GM19452 (cell line): Measurements from ENCODE around the gene IRF5.
A peak's percentile ranks its signal among the peaks of the same experiment; 100 is the strongest.
"Not testable (repeated sequence)": the region's sequence is repeated elsewhere in the genome, so short reads cannot be mapped to it uniquely, and the experiment has no call there.

ENCODE experiments used
- ATAC-seq: cut with Tn5 transposase; IDR thresholded peaks from one replicate; pipeline ENCODE4 v1.9.1; 2021; ENCODE audit not compliant: unreplicated experiment

Gene IRF5

DNA sequence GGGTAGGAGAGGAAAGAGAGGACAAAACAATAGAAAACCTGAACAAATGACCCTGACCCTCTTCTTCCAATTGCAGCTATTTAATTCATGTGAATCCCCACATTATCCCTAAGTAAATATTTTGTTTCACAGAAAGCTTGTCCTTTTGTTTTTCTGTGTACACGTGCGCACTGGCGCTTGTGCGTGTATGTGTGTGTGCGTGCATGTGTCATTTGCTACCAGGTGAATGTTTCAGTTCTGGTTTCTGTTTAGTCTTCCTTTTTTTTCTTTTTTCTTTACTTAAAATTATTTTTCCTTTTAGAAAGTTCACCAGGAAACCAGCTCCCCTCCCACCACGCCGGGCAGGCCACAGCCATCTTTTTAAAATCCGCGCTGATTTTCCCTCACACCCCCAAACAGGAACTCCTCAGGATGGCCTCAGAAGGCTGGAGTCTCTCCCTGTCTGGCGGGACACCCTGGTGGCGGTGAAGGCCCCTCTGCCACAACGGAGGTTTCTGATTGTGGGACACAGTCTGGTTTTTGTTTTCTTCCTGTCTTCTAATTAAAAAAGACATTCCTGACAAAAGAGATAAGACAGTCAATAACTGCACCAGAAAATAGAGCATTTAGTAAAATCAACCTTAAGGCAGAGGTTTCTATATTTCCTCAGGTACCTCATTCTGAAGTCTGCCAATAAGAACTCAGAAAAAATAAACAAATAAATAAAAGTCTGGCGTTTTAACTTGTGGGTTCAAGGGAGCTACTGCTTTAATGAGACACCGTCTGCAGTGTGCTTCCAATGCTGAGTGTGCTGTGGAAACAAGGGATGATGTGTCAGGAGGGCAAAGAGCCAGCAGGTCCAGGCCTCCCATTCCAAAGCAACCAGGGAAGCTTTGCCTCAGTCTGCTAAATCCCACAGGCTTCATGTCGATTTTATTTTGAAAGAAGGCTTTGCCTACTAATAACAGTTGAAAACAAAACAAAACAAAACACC is 17.4 kb downstream of the IRF5 start:
- ATAC-seq: peak; percentile 62

DNA sequence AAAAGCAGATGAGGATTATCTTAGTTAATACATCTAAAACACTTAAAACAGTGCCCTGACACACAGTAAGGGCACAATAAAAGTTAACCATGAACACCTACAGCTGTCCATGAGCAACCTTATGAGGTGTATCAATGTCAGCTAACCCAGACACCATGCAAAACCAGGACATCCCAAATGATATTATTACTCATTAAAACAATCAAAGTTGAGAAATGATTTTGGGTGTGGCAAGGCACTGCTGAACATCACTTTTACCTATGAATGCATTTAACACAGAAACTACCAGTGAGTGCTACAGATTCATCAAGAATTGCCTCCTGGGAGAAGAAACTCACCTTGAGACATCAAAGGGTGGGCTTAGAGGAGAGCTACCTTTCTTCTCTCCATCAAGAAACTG is 18.3 kb downstream of the IRF5 start:
- ATAC-seq: no peak

DNA sequence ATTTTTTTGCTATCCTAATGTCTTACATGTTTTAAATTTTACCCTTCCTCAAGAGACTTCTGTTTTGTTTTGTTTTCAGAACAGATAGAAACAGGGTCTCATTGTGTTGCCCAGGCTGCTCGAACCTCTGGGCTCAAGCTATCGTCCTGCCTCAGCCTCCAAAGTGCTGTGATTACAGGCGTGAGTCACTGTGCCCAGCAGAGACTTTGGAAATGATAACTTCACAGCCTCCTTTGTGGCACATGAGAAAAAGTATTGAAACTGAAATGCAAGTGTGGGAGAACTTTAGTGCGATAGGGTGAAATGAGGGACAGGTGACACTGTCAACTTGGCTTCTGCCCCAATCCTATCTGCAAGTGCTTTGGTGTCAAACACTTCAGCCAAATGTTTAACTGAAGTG is 21.6 kb downstream of the IRF5 start:
- no peak for ATAC-seq

DNA sequence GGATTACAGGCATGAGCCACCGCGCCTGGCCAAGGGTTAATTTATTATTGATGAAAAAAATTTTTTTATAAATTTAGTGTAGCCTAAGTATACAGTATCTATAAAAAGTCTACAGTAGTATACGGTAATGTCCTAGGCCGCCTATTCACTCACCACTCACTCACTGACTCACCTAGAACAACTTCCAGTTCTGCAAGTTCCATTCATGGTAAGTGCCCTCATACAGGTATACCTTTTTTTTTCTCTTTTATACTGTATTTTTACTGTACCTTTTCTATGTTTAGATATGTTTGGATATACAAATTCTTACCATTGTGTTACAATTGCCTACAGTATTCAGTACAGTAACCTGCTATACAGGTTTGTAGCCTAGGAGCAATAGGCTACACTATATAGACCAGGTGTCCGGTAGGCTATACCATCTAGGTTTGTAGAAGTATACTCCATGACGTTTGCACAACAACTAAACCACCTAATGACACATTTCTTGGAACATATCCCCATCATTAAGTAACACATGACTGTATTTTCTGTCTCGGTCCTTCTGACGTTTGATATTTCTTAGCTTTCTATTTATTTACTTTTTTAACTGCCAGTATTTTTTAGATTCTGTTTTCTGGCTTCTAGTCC is 23.4 kb downstream of the IRF5 start:
- ATAC-seq: no peak

DNA sequence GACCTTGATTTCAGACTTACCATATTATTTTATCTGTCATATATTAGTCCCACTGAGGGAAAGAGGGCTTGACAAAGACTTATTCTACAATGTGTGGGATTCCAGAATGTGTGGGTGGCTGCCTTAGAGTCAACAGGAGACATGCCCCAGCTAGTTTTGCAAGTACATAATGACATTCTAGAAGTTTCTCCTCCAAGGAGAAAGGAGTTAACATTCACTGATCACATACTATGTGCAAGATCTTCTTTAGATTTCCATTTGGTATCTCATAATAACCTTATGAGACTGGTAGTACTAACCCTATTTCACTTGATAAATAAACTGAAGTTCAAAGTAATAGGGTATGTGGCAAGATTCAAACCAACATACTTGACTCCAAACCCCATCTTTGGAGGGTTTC is 25.2 kb downstream of the IRF5 start:
- ATAC-seq: peak; percentile 23

DNA sequence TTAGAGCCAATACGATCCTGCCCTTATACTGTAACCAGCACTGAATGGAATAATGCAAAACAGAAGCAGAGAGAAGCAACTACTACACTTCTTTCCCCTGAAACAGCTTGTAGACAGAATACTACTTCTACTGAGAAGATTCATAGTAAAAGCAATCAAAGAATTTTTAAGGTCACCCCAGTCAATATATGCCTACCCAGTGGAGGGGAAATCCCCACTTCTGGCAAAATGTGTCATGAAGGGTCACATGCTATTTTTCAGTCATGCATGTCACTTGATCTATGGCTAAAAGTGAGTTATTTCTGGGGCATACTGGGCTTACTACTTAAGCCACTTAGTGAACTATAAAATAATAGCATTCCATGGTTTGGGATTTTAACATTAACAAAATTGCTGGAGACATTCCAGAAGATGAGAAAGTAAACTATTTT is 25.6 kb downstream of the IRF5 start:
- ATAC-seq: peak; percentile 87

DNA sequence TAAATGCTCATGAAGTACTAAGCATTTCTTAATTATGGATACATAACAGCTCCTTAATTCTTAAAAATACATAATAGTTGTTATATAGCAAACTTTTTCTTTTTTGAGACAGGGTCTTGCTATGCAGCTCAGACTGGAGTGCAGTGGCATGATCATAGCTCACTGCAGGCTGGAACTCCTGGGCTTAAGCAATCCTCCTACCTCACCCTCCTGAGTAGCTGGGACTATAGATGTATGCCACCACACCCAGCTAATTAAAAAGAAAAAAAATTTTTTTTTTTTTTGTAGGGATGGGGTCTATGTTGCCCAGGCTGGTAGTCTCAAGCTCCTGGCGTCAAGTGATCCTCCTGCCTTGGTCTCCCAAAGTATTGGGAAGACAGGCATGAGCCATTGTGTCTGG is 30.9 kb downstream of the IRF5 start:
- no peak for ATAC-seq

DNA sequence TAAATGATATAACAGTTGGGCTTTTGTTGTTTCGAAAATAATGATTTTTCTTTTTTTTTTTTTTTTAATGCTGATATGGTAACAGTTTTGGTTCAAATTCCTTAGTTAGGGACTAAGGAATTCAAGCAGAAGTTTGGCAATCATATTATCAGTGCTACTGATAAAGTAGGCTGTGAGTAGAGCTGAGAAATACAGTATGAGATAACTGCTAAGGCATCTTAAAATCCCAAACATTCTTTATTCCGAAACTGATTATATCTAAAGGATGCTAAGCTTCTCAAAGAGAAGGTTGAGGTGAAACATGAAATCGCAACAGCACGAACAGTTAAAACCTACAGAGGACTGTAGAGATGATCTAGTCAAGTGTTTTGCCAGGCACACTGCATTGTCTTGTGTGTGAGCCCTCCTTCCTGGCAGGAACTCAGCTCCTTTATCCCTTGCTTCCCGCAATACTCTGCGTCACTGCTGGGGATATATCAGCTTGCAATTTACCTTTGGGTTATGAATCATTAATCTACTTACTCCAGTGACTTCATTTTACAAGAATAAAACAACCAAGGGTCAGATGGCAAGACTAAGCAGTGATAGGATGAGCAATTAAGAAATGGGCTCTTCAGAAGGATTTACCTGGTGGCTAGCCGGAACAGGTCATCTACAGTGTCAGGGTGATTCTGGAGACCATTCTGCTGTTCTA is 36.7 kb downstream of the IRF5 start:
- no peak for ATAC-seq

DNA sequence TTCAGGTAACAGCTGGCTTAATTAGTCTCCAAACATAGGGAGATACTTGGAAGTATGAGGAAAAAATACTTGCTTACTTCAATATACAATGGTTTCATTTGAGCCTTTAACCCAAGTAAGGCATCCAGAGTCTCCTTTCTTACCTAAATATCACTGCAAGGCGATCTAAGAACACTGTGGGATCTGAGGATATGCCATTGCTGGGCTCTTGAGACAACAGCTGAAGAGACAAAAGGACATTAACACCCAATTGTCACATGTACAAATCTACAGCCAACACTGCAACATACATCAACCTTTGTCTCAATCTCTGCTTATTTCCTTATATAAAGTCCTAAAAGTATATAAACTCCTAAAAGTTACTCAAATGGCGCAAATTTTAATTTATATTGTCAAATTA is 44.4 kb downstream of the IRF5 start:
- ATAC-seq: no peak

DNA sequence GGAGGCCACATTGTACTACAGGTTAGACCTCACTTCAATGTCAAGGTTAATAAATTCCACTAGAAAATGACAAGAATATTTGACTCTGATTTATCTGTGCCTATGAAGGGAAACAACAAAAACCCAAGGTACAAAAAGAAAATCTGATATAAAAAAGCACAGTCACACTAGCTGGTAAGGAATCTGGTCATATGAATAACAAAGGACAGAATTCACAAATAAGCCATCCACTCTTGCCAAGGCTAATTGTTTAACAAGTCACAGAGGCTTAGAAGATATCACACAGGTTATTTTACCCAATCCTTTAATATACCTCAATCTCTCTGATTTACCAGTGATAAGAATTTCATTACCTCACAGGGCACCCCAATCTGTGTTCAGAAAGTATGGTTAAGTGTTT is 47.9 kb downstream of the IRF5 start:
- no peak for ATAC-seq

DNA sequence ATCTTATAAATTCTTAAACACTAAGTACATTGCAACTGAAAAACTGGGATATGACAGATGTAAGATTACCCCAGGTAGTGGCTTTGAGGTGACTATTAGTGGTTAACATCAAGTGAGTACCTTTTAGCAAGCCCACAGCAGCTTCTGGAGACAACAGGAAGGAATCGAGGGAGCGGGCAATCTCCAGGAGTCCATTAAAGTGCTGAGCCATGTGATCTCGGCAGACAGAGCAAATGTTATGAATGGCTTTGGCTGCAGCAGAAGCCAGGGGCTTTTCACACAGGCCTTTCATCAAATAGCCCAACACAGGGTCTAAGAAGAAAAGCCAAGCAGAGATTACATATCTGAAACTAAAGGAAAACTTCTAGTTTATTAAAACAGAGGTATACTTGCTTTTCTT is 48.9 kb downstream of the IRF5 start:
- ATAC-seq: no peak

DNA sequence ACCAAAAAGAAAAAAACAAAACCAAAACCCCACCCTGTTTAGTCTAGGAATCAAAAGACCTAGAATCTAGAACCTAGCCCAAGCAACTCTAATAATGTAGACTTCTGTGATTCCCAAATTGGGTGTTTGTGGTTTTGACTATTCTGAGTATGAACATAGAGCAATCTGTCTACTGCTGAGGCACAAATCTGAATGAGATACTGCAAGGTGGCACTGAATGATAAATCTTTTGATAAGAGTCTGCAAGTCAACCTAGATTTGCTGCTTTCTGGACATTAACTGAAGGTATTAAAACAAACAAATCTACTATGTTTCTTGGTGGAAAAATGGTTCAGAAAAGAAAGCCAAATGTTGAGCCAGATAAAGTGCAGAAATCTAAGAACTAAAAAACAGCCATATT is 50.6 kb downstream of the IRF5 start:
- no peak for ATAC-seq

DNA sequence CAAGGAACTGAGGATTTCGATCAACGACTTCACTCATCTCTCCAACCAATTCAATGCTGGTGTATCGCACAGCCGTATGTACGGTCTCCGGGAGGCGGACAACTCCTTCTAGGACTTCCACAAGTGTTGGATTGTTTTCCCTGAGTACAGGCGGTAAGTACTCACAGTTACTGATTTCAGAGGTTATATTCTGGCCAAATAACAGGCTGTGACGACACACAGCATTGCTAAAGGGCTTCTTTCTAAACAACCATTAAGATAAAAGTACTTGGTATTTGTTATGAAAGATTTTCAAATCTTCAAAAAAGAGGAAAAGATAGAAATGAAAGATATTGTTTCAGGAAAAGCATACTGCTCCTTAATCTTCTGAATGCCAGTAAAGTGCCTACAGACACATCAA is 52.2 kb downstream of the IRF5 start:
- ATAC-seq: no peak

DNA sequence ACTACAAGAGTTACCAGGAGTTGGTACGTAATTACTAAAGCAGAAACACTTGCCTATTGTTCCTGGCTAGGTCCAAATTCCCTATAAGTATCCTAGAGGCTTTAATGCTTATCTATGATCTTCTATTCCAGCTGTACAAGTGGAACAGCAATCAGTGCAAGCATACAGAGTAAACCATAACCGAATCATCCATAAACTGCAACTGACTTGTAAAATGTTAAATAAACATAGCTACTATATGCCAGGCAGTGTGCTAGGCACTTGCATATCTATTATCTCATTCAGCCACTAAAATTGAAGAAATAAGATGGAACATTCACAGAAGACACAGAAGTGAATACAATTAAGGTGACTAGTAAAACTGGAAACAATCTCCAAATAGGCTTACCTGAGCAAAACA is 55.7 kb downstream of the IRF5 start:
- ATAC-seq: no peak

DNA sequence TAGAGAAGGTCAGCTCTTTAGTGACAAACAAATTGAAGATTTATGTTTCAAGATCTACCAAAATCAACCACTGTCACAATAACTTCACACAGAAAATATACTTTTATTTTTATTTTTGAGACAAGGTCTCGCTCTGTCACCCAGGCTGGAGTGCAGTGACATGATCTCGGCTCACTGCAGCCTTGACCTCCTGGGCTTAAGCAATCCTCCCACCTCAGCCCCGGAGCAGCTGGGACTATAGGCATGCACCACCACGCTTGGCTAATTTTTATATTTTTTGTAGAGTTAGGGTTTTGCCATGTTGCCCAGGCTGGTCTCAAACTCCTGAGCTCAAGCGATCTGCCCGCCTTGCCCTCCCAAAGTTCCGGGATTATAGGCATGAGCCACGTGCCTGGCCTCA is 56.8 kb downstream of the IRF5 start:
- ATAC-seq: not testable (repeated sequence)

DNA sequence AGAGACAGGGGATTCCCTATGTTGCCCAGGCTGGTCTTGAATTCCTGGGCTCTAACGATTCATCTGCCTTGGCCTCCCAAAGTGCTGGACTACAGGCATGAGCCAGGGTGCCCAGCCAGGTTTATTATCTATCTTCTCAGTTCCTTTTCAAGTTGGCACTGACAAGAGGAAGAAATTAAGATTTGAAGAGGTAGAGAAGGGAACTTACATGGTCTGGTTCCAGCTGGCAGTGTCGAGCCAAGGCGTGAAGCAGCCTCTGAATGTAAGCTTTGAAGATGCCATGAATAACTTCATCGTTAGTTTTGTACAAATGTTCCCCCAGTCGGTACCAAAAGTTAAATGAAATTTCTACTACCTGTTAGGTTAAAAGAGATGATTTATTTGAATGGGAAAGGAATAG is 59.5 kb downstream of the IRF5 start:
- ATAC-seq: no peak
